Liver (tissue), 9 donors: ENCODE results near the gene HSDL2. TPM values are rescaled to one million over a fixed set of nuclear protein-coding genes. Genes with fewer than 3 reads are reported as not detected.
"Not testable (repeated sequence)": the region's sequence is repeated elsewhere in the genome, so short reads cannot be mapped to it uniquely, and the experiment has no call there.

Experiments used
- DNase-seq: peaks from one replicate; pipeline ENCODE4 v3.0.0-alpha.2; 2017; ENCODE audit warnings: low spot score
- H3K27ac ChIP-seq, 2 donors: one replicate each; pipeline ENCODE4 v1.7.0; 2013; ENCODE audit warnings: inconsistent platforms in 2 of 2, low read length in 2 of 2, control low read depth in 1 of 2, low read depth in 1 of 2, mild to moderate bottlenecking in 1 of 2
- H3K27me3 ChIP-seq, 4 donors: one replicate each; pipeline versions ENCODE4 v1.6.1 to v1.7.0; 2013; ENCODE audit warnings: low read length in 3 of 4, inconsistent platforms in 1 of 4, mild to moderate bottlenecking in 1 of 4, moderate library complexity in 1 of 4; ENCODE audit not compliant: control insufficient read depth in 4 of 4, insufficient read depth in 4 of 4
- H3K36me3 ChIP-seq, 4 donors: one replicate each; pipeline versions ENCODE4 v1.6.1 to v1.7.0; 2013; ENCODE audit warnings: low read length in 3 of 4, mild to moderate bottlenecking in 3 of 4, low read depth in 1 of 4, moderate library complexity in 1 of 4; ENCODE audit not compliant: control insufficient read depth in 4 of 4, insufficient read depth in 3 of 4
- H3K4me1 ChIP-seq, 4 donors: one replicate each; pipeline versions ENCODE4 v1.6.1 to v1.7.0; 2013; ENCODE audit warnings: low read length in 3 of 4, mild to moderate bottlenecking in 3 of 4, moderate library complexity in 1 of 4; ENCODE audit not compliant: control insufficient read depth in 4 of 4, insufficient read depth in 4 of 4
- H3K4me3 ChIP-seq, 3 donors: one replicate each; pipeline versions ENCODE4 v1.6.1 to v1.7.0; 2013; ENCODE audit warnings: low read length in 3 of 3, control low read depth in 1 of 3, low read depth in 1 of 3, mild to moderate bottlenecking in 1 of 3
- H3K9ac ChIP-seq, 2 donors: one replicate each; pipeline ENCODE4 v1.7.0; 2013; ENCODE audit warnings: low read length in 2 of 2, mild to moderate bottlenecking in 2 of 2, moderate library complexity in 2 of 2, control low read depth in 1 of 2, low read depth in 1 of 2
- H3K9me3 ChIP-seq, 4 donors: one replicate each; pipeline versions ENCODE4 v1.6.1 to v1.7.0; 2013; ENCODE audit warnings: low read length in 3 of 4; ENCODE audit not compliant: control insufficient read depth in 4 of 4
- CTCF ChIP-seq: fragments of 150-350 bp; IDR thresholded peaks from 2 replicates; pipeline ENCODE4 v1.5.1; 2017; ENCODE audit warnings: improper control_type of control experiment, low read depth, low read length; ENCODE audit not compliant: missing input control
- EGR1 ChIP-seq, 2 donors: IDR thresholded peaks; 2 replicates each; pipeline ENCODE4 v1.6.1; 2016 to 2018; ENCODE audit warnings: antibody characterized with exemption in 2 of 2, low read depth in 2 of 2
- FOXA1 ChIP-seq: IDR thresholded peaks from 2 replicates; pipeline ENCODE4 v1.6.1; 2016; ENCODE audit warnings: antibody characterized with exemption
- GABPA ChIP-seq, 2 donors: IDR thresholded peaks in 1 of 2; conservative IDR thresholded peaks in 1 of 2; 2 replicates each; pipeline ENCODE4 v1.6.1; 2016; ENCODE audit warnings: antibody characterized with exemption in 2 of 2, mild to moderate bottlenecking in 1 of 2, moderate library complexity in 1 of 2
- HNF4A ChIP-seq, 2 donors: conservative IDR thresholded peaks; 2 replicates each; pipeline ENCODE4 v1.6.1; 2016; ENCODE audit warnings: antibody characterized with exemption in 2 of 2, mild to moderate bottlenecking in 2 of 2
- HNF4G ChIP-seq: IDR thresholded peaks from 2 replicates; pipeline ENCODE4 v1.6.1; 2016; ENCODE audit warnings: antibody characterized with exemption
- JUND ChIP-seq, 2 donors: IDR thresholded peaks; 2 replicates each; pipeline ENCODE4 v1.6.1; 2016; ENCODE audit warnings: antibody characterized with exemption in 2 of 2
- RAD21 ChIP-seq, 2 donors: IDR thresholded peaks; 2 replicates each; pipeline ENCODE4 v1.6.1; 2016; ENCODE audit warnings: antibody characterized with exemption in 2 of 2, mild to moderate bottlenecking in 2 of 2
- TAF1 ChIP-seq: conservative IDR thresholded peaks from 2 replicates; pipeline ENCODE4 v1.6.1; 2016; ENCODE audit warnings: antibody characterized with exemption, mild to moderate bottlenecking
- YY1 ChIP-seq: IDR thresholded peaks from 2 replicates; pipeline ENCODE4 v1.6.1; 2016; ENCODE audit warnings: antibody characterized with exemption, mild to moderate bottlenecking
- ZBTB33 ChIP-seq: IDR thresholded peaks from 2 replicates; pipeline ENCODE4 v1.6.1; 2016; ENCODE audit warnings: antibody characterized with exemption
- WGBS: extraction: QIAGEN DNeasy Blood & Tissue Kit; methylation state at CpG from one replicate; pipeline ENCODE4 v1.1.7; 2013; 5-methylcytosine and 5-hydroxymethylcytosine counted together
- polyA plus RNA-seq, 2 donors: library from polyadenylated mRNA; stranded (reverse) in 1 of 2; unstranded in 1 of 2; fragments of 200-250 nt in 1 of 2; fragments of >200 nt in 1 of 2; fragmentation: Nextera tagmentation in 1 of 2; extraction: Ambion mirVana in 1 of 2; gene quantifications; one replicate each; pipeline versions ENCODE4 v1.2.1 to v1.2.3, GENCODE V29; 2013 to 2015
- total RNA-seq, 2 donors: library from RNA; depleted of rRNA; stranded (reverse); fragments of >200 nt; gene quantifications; one replicate each; pipeline ENCODE4 v1.2.3, GENCODE V29; 2014
- TF ChIP-seq, protein P1 (sequence below): IDR thresholded peaks from 2 replicates; pipeline ENCODE4 v1.6.1; 2016; ENCODE audit warnings: antibody characterized with exemption
- donor health status: healthy.
- donor health status: healthy.
- donor health status: healthy.
- donor health status: healthy.
- donor health status: healthy.

HSDL2 gene
- total and polyA plus RNA-seq, 4 donors: 26.1 to 135 (median 79.6) TPM

DNA sequence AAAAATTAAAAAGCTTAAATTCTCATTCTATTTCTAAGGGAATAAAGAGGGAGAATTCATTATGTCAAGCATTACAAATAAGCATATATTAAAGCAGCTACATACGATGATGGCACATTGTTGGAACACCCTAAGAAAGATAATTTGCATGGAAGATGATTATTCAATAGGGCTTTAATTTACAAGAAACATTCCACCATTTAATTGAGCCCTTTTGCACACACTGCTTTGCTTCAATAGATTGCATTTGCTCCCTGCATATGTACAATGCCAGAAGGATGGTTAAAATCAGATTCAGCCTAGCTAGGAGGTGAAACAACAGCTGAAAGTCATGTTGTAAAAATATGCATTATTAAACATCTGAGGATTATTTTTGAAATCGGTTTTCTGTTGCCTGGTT lies 128.5 kb downstream of the HSDL2 start:
- 96% methylated on average over 2 of the region's 2 CpGs for WGBS
- DNase-seq: no peak
- H3K4me1 ChIP-seq: peaks cover 1 to 23% (median 9%) of the 10 kb centered on the region in 4 donors
- H3K36me3 ChIP-seq: no peaks in the 10 kb centered on the region
- TF ChIP-seq HNF4G: no peak
- no peak for TF ChIP-seq TAF1
- TF ChIP-seq, protein P1, sequence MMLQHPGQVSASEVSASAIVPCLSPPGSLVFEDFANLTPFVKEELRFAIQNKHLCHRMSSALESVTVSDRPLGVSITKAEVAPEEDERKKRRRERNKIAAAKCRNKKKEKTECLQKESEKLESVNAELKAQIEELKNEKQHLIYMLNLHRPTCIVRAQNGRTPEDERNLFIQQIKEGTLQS: no peak
- no peak for TF ChIP-seq ZBTB33
- no peak for TF ChIP-seq FOXA1
- TF ChIP-seq CTCF: no peak
- no peak overlapping the region for H3K4me3 ChIP-seq
- H3K9me3 ChIP-seq: no peaks in the 10 kb centered on the region
- H3K9ac ChIP-seq: no peak overlapping the region
- H3K27me3 ChIP-seq: no peaks in the 10 kb centered on the region
- H3K27ac ChIP-seq: no peak overlapping the region

GRCh38 chr9:112512377-112512776 lies 132.5 kb downstream of the HSDL2 start:
- not testable (repeated sequence) for H3K9me3 ChIP-seq, DNase-seq, H3K27ac ChIP-seq, H3K36me3 ChIP-seq, H3K4me1 ChIP-seq, H3K9ac ChIP-seq, H3K27me3 ChIP-seq, H3K4me3 ChIP-seq
- WGBS: 96% methylated on average over 3 of the region's 4 CpGs

- Histone ChIP-seq H3K4me1 (no peaks in the 10 kb centered on the region), H3K36me3 (no peaks in the 10 kb centered on the region), H3K4me3 (no peak overlapping the region), H3K9me3 (no peaks in the 10 kb centered on the region), H3K27ac (no peak overlapping the region), H3K9ac (no peak overlapping the region), H3K27me3 (no peaks in the 10 kb centered on the region)
- no peak for DNase-seq
- WGBS: 94% methylated on average over 2 of the region's 2 CpGs
- no peak for TF ChIP-seq RAD21 (IDR thresholded peaks at IDR 0.05)
- no peak for TF ChIP-seq GABPA (IDR thresholded peaks at IDR 0.05 in 1 of 2, conservative IDR thresholded peaks at IDR 0.05 in 1 of 2)
- TF ChIP-seq JUND (IDR thresholded peaks at IDR 0.05): no peak
These were observed 136.9 kb downstream of the HSDL2 start for GRCh38 chr9:112516769-112517168.

DNA sequence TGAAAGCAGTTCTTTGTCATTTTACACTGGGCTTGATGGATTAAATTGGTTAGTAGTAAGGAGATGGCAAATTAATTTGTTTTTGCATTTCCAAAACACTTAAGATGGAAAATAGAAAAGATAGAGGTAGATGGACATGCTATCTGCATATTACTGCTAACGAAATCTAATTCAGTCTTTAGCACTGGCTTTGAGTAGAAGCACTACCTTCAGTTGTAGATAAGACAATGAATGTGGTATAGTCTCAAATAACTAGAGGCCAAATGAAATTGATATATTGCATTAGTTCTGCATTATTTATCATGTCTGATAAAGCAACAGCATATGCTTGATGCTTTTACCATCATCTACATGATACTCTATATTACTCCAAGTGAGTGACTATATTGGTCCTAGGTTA lies 140.2 kb downstream of the HSDL2 start:
- Histone ChIP-seq H3K9me3 (no peaks in the 10 kb centered on the region), H3K4me1 (no peaks in the 10 kb centered on the region), H3K4me3 (no peak overlapping the region), H3K27me3 (no peaks in the 10 kb centered on the region), H3K36me3 (no peaks in the 10 kb centered on the region), H3K27ac (no peak overlapping the region), H3K9ac (no peak overlapping the region)
- DNase-seq: no peak
- no peak for TF ChIP-seq EGR1 (IDR thresholded peaks at IDR 0.05; ENCODE audit: low read depth in 2 of 2)
- TF ChIP-seq HNF4G: no peak
- no peak for TF ChIP-seq ZBTB33
- TF ChIP-seq YY1: no peak
- TF ChIP-seq HNF4A (conservative IDR thresholded peaks at IDR 0.05): no peak
- WGBS: 95% methylated on average over 1 of the region's 1 CpG
